ENCODE data around the gene RGS6.
A peak's percentile ranks its signal among the peaks of the same experiment; 100 is the strongest.
"Not testable (repeated sequence)": the region's sequence is repeated elsewhere in the genome, so short reads cannot be mapped to it uniquely, and the experiment has no call there.

Gene RGS6

DNA sequence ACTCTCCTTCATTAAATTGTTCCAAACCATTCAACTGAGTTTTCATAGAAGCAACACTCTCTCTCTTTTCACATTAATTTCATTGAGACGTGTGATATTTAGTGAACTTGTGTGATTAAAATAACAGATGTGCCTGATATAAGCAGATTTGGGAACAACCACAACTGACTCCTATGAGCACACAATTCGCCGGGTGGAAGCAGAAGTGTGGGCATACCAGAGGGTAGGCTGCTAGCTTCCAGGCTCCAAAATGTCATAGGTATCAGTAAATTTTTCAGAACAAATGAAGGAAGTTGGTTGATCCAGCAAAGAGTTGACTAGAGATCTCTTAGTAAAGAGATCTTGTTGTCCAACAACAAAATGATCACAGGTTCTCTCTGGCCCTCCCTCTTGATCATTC, 532.0 kb downstream of the RGS6 start:
- no peak for DNase-seq

DNA sequence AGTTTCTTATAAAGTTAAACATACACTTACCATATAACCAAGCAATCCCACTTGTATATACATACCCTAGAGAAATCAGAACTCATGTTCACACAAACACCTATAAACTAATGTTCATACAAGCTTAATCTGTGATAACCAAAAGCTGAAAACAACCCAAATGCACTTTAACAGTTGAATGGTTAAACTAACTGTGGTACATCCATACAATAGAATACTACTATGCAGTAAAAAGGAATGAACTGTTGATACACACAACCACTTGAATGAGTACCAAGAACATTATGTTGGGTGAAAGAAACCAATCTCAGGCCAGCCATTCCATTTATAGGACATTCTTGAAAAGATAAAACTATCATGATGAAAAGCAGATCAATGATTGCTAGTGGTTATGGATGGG, 534.1 kb downstream of the RGS6 start:
- DNase-seq = no peak

- no peak for DNase-seq
These were observed 539.1 kb downstream of the RGS6 start for GRCh38 chr14:72471346-72471745.

GRCh38 chr14:72472845-72473244, 540.6 kb downstream of the RGS6 start:
- no peak for DNase-seq

GRCh38 chr14:72476657-72477499, 544.6 kb downstream of the RGS6 start:
- DNase-seq = peak; percentile 31

GRCh38 chr14:72477578-72477977, 545.3 kb downstream of the RGS6 start:
- DNase-seq = not testable (repeated sequence)

- DNase-seq = no peak
These were observed 546.3 kb downstream of the RGS6 start for GRCh38 chr14:72478471-72478893.

- no peak for DNase-seq
These were observed 547.3 kb downstream of the RGS6 start for GRCh38 chr14:72479461-72479931.

- DNase-seq = no peak
These were observed 548.4 kb downstream of the RGS6 start for GRCh38 chr14:72480464-72481243.

- no peak for DNase-seq
These were observed 551.1 kb downstream of the RGS6 start for GRCh38 chr14:72483311-72483710.

- DNase-seq = no peak
These were observed 553.5 kb downstream of the RGS6 start for GRCh38 chr14:72485695-72486094.

- DNase-seq = no peak
These were observed 556.3 kb downstream of the RGS6 start for GRCh38 chr14:72488514-72488913.

DNA sequence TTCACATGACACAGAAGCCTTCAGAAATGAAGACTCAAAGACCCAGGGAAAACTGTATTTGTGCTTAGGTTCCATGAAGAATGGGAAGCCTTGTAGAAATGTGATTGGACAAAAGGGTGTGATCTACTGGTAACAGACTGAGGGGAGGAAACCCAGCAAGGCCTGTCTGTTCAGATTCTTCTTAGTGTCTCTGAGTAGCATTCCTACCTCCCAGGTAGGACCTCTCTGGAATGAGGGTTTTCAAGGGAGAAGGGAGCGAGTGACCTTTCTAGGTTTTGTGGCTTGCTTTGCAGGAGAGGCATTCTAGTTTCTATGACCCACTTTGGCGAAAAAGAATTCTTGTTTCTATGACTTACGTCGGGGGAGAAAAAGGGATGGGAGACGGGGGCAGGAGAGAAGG, 560.0 kb downstream of the RGS6 start:
- DNase-seq = no peak

DNA sequence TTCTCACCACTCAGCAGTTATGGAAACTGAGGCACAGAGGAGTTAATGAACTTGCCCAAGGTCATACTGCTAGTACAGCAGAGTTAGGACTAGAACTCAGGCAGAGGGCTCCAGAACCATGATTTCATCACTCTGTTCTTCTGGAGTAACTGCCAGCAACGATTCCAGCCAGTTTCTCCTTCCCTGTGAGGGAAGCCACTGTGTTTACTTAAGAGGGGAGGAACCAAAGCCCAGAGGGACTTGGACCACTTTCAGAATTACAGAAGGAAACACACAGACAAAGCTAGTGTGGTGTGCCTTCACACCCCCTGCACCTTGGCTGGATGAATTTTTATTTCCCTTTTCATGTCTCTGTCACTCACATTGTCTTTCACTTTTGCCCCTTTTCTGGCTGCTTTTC, 563.4 kb downstream of the RGS6 start:
- no peak for DNase-seq

DNA sequence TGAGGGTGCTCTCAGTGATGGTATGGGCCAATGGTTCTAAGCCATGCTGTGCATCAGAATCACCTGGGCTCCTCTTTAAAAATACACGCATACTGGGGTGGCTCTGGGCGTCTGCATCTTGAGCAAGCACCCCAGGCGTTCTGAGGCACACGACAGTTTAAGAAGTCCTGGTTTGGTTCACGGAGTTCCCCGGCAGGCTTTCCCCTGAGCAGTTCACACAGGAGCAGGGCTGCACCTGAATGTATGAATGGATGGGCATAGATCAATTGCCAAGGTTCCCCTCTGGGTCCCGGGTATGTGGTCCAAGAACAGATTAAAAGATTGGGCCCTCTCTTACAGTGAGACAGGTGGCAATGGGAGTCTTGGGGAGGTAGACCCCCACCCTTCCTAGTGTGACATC, 566.4 kb downstream of the RGS6 start:
- no peak for DNase-seq

- DNase-seq = no peak
These were observed 567.5 kb downstream of the RGS6 start for GRCh38 chr14:72499746-72500145.

- no peak for DNase-seq
These were observed 568.1 kb downstream of the RGS6 start for GRCh38 chr14:72500234-72500838.

DNA sequence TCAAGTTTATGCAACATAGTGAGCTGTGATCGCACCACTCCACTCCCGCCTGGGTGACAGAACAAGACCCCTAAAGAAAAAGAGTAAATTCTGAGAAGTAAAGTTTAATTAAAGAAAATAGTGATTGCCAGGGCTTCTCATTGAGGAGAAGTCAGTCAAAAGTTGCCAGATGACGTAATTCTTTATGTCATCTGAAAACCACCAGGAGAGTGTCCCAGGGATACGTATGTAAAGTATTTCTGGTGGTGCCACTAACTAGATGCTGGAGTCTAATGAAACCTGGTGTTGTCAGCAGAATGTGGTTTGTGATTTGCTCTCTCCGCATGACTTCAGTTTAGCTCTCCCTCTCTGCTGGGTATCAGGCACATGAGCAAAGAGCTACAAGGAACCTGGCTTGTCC, 569.2 kb downstream of the RGS6 start:
- no peak for DNase-seq

DNA sequence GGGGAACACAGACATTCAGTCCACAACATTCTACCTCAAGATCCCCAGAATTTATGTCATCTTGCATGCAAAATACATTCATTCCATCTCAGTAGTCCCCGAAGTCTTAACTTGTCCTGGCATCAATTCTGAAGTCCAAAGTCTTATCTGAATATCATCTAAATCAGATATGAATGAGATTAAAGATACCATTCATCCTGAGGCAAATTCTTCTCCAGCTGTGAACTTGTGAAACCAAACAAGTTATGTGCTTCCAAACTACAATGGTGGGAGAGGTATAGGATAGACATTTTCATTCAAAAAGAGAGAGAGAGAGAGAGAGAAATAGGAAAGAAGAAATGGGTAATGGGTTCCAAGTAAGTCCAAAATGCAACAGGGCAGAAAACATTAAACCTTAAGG, 571.0 kb downstream of the RGS6 start:
- no peak for DNase-seq

- no peak for DNase-seq
These were observed 571.6 kb downstream of the RGS6 start for GRCh38 chr14:72503696-72504368.

GRCh38 chr14:72510566-72510965, 578.3 kb downstream of the RGS6 start:
- DNase-seq = no peak

DNA sequence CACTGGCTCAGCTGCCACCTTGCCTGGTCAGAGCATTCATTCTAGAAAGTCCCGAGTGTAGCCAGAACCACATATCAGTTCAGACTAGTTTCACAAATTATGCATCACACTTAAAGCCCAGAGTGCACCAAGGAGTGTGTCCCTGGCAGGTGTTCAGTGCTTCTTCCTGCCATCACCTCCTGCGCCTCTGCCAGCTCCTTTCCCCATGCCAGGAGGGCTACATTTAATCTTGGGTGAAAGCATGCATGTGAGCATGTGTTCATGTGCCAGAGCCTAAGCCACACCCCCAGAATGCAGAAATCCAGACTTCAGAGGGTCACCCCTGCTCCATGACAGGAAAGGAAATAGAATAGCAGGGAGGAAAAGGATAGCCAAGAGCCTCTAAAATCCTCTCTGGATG, 580.1 kb downstream of the RGS6 start:
- DNase-seq = no peak

GRCh38 chr14:72512925-72513324, 580.7 kb downstream of the RGS6 start:
- no peak for DNase-seq
